Measurements from ENCODE around the gene SLC16A9. TPM values are rescaled to one million over a fixed set of nuclear protein-coding genes. Genes with fewer than 3 reads are reported as not detected.

Gene SLC16A9
- total RNA-seq, 1 experiment from 2014 or later: 0.13 TPM

GRCh38 chr10:59736749-59737148 lies 27.1 kb upstream of the SLC16A9 start:
- Histone ChIP-seq H3K4me1 (ENCODE audit: control insufficient read depth, insufficient read depth, low read length) (no peaks in the 10 kb centered on the region), H3K36me3 (ENCODE audit: control insufficient read depth, insufficient read depth, low read length) (no peaks in the 10 kb centered on the region), H3K27ac (ENCODE audit: low read length) (no peak overlapping the region), H3K27me3 (ENCODE audit: control insufficient read depth, insufficient read depth, low read length) (peaks cover 9% of the 10 kb centered on the region), H3K4me3 (ENCODE audit: low read depth in 2 of 2, low read length in 2 of 2) (no peak overlapping the region), H3K9me3 (ENCODE audit: control insufficient read depth, insufficient read depth, low read depth, low read length) (no peaks in the 10 kb centered on the region)
- no TSS peak for BruUV-seq (replicated peaks)
- POLR2A ChIA-PET: no interaction called here
- no peak for TF ChIP-seq SIN3A (IDR thresholded peaks at IDR 0.05; ENCODE audit: borderline replicate concordance, insufficient read depth, low read depth, low read length)
- TF ChIP-seq CTCF (IDR thresholded peaks at IDR 0.05): no peak
- no peak for TF ChIP-seq REST (IDR thresholded peaks at IDR 0.05; ENCODE audit: insufficient read depth in 1 of 2, low read depth in 2 of 2, low read length in 1 of 2)
- TF ChIP-seq POLR2AphosphoS5 (IDR thresholded peaks at IDR 0.05; ENCODE audit: low read depth, low read length): no peak
- no peak for TF ChIP-seq TCF7L2 (IDR thresholded peaks at IDR 0.05; ENCODE audit: low read depth, low read length)
- intact Hi-C loops (cut with micrococcal nuclease; ENCODE audit: unreplicated experiment) (loop anchor here (10.0 kb wide), 1 partner anchor 1098 kb away; no protein-coding TSS in a partner anchor), in situ Hi-C loops (cut with HindIII; ENCODE audit: low pct_unique_long_range_greater_than_20kb, low sequenced_read_pairs) (no loop called here)
- DNase-seq (ENCODE audit: low read depth, low spot score) (no peak), ATAC-seq (no peak)
- CTCF ChIA-PET: no interaction called here

- intact Hi-C loops (cut with micrococcal nuclease; ENCODE audit: unreplicated experiment): loop anchor here (10.0 kb wide), 1 partner anchor 1100 kb away; no protein-coding TSS in a partner anchor
- DNase-seq (ENCODE audit: low read depth, low spot score) (no peak), ATAC-seq (no peak)
- no peaks in the 10 kb centered on the region for H3K4me1 ChIP-seq (ENCODE audit: control insufficient read depth, insufficient read depth, low read length)
- no peak overlapping the region for H3K4me3 ChIP-seq (ENCODE audit: low read depth in 2 of 2, low read length in 2 of 2)
- no peak overlapping the region for H3K27ac ChIP-seq (ENCODE audit: low read length)
- H3K36me3 ChIP-seq (ENCODE audit: control insufficient read depth, insufficient read depth, low read length): no peaks in the 10 kb centered on the region
- ChIA-PET POLR2A (no interaction called here), CTCF (interaction anchor here (0.5 kb wide), 1 partner anchor 45 kb away, joined by 3 read pairs; no protein-coding TSS in a partner anchor)
- in situ Hi-C loops (cut with HindIII; ENCODE audit: low pct_unique_long_range_greater_than_20kb, low sequenced_read_pairs): no loop called here
- no TSS peak for BruUV-seq (replicated peaks)
- no peak for TF ChIP-seq TCF7L2 (IDR thresholded peaks at IDR 0.05; ENCODE audit: low read depth, low read length)
- TF ChIP-seq POLR2AphosphoS5 (IDR thresholded peaks at IDR 0.05; ENCODE audit: low read depth, low read length): no peak
- no peak for TF ChIP-seq SIN3A (IDR thresholded peaks at IDR 0.05; ENCODE audit: borderline replicate concordance, insufficient read depth, low read depth, low read length)
- TF ChIP-seq CTCF (IDR thresholded peaks at IDR 0.05): no peak
- TF ChIP-seq REST (IDR thresholded peaks at IDR 0.05; ENCODE audit: insufficient read depth in 1 of 2, low read depth in 2 of 2, low read length in 1 of 2): no peak
- H3K27me3 ChIP-seq (ENCODE audit: control insufficient read depth, insufficient read depth, low read length): peaks cover 9% of the 10 kb centered on the region
- no peaks in the 10 kb centered on the region for H3K9me3 ChIP-seq (ENCODE audit: control insufficient read depth, insufficient read depth, low read depth, low read length)
Measured at GRCh38 chr10:59735296-59735695, 25.6 kb upstream of the SLC16A9 start.

Data from Panc1 (cell line).